IMR-90 (cell line): Measurements from ENCODE around the gene PIK3IP1.

ENCODE experiments used
- MAZ ChIP-seq: IDR thresholded peaks from 2 replicates; pipeline ENCODE4 v1.6.1; 2012; ENCODE audit warnings: low read depth, mild to moderate bottlenecking, low read length, improper control_type of control experiment, moderate library complexity, borderline replicate concordance
- RAD21 ChIP-seq: IDR thresholded peaks from 2 replicates; pipeline ENCODE4 v1.6.1; 2012; ENCODE audit warnings: low read length, improper control_type of control experiment
- SMC3 ChIP-seq: fragments of 150-350 bp; IDR thresholded peaks from 2 replicates; pipeline ENCODE4 v1.6.1; 2016; ENCODE audit warnings: low read depth, mild to moderate bottlenecking, antibody characterized with exemption, low read length, moderate library complexity
- TF ChIP-seq, protein P1 (sequence below): conservative IDR thresholded peaks from 2 replicates; pipeline ENCODE4 v1.5.1; 2012; ENCODE audit warnings: mild to moderate bottlenecking, low read depth, low read length, improper control_type of control experiment

DNA sequence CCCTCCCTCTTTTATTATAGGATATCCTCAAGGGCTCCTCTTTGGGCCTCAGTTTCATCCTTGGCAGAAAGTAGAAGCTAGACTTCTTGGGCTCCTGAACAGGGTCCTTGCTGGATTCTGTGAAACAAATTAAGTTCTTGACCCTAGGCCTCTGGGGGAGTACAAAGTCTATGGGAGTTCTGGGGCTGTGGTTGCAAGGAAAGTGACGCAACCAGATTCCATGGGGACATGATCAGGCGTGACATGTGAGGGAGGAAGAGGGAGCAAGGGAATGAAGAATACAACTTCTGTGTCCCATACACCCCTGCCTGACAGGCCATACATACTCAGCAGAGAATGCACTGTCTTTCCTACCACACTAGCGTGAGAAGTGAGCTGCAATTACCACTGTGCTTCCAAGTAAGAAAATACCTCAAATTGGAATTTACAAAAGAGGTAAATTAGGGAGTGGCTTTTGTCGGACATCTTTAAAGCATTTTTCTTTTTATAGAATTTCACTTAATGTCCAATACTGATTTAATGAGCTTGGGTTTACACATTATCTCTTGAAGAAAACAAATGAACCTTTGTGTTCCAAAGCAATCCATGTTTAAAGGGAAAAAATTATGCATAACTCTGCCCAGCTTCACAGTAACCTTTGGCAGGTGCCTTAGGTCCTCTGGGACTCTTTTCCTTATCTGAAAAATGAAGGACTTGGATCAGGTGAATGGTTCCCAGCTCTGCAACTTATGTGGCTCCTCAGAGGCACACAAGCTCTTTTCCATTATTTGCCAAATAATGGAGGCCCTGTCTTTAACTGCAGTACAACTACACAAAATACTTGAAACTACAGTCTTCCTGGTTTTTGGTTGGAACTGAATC, 41.3 kb downstream of the PIK3IP1 start:
- TF ChIP-seq, protein P1, sequence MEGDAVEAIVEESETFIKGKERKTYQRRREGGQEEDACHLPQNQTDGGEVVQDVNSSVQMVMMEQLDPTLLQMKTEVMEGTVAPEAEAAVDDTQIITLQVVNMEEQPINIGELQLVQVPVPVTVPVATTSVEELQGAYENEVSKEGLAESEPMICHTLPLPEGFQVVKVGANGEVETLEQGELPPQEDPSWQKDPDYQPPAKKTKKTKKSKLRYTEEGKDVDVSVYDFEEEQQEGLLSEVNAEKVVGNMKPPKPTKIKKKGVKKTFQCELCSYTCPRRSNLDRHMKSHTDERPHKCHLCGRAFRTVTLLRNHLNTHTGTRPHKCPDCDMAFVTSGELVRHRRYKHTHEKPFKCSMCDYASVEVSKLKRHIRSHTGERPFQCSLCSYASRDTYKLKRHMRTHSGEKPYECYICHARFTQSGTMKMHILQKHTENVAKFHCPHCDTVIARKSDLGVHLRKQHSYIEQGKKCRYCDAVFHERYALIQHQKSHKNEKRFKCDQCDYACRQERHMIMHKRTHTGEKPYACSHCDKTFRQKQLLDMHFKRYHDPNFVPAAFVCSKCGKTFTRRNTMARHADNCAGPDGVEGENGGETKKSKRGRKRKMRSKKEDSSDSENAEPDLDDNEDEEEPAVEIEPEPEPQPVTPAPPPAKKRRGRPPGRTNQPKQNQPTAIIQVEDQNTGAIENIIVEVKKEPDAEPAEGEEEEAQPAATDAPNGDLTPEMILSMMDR, result no peak
- TF ChIP-seq SMC3 (no peak), RAD21 (no peak), MAZ (no peak)
